ENCODE measurements around the gene KLRF2.

KLRF2 gene

GRCh38 chr12:9902539-9903228, 21.4 kb downstream of the KLRF2 start:
- no peak for TF ChIP-seq CTCF (IDR thresholded peaks at IDR 0.05; ENCODE audit: borderline replicate concordance, insufficient read depth, low read depth, low read length)

GRCh38 chr12:9906873-9907272, 25.6 kb downstream of the KLRF2 start:
- TF ChIP-seq CTCF (IDR thresholded peaks at IDR 0.05; ENCODE audit: borderline replicate concordance, insufficient read depth, low read depth, low read length): no peak
- no peak overlapping the region for H3K4me3 ChIP-seq (ENCODE audit: low read depth, low read length)

More at GRCh38 chr12:9902539-9903228, 21.4 kb downstream of the KLRF2 start:
- no peak overlapping the region for H3K4me3 ChIP-seq (ENCODE audit: low read depth, low read length)

GRCh38 chr12:9907769-9908168, 26.5 kb downstream of the KLRF2 start:
- no peak for TF ChIP-seq CTCF (IDR thresholded peaks at IDR 0.05; ENCODE audit: borderline replicate concordance, insufficient read depth, low read depth, low read length)
- H3K4me3 ChIP-seq (ENCODE audit: low read depth, low read length): no peak overlapping the region

GRCh38 chr12:9908350-9908749, 27.1 kb downstream of the KLRF2 start:
- H3K4me3 ChIP-seq (ENCODE audit: low read depth, low read length): no peak overlapping the region

GRCh38 chr12:9909724-9910123, 28.4 kb downstream of the KLRF2 start:
- H3K4me3 ChIP-seq (ENCODE audit: low read depth, low read length): no peak overlapping the region
- TF ChIP-seq CTCF (IDR thresholded peaks at IDR 0.05; ENCODE audit: borderline replicate concordance, insufficient read depth, low read depth, low read length): no peak

More at GRCh38 chr12:9908350-9908749, 27.1 kb downstream of the KLRF2 start:
- TF ChIP-seq CTCF (IDR thresholded peaks at IDR 0.05; ENCODE audit: borderline replicate concordance, insufficient read depth, low read depth, low read length): no peak

GRCh38 chr12:9910716-9911421, 29.6 kb downstream of the KLRF2 start:
- no peak for TF ChIP-seq CTCF (IDR thresholded peaks at IDR 0.05; ENCODE audit: borderline replicate concordance, insufficient read depth, low read depth, low read length)

GRCh38 chr12:9911708-9912107, 30.4 kb downstream of the KLRF2 start:
- H3K4me3 ChIP-seq (ENCODE audit: low read depth, low read length): no peak overlapping the region
- no peak for TF ChIP-seq CTCF (IDR thresholded peaks at IDR 0.05; ENCODE audit: borderline replicate concordance, insufficient read depth, low read depth, low read length)

More at GRCh38 chr12:9910716-9911421, 29.6 kb downstream of the KLRF2 start:
- H3K4me3 ChIP-seq (ENCODE audit: low read depth, low read length): no peak overlapping the region
